Epithelial cell of esophagus (primary cell): ENCODE data around the gene NOTCH2NLA.
"Not testable (repeated sequence)": the region's sequence is repeated elsewhere in the genome, so short reads cannot be mapped to it uniquely, and the experiment has no call there.

Source experiments
- DNase-seq: peaks from one replicate; pipeline ENCODE4 v3.0.0; 2010; ENCODE audit warnings: low read depth
- H3K4me3 ChIP-seq: 2 replicates; pipeline ENCODE4 v1.5.1; 2011; ENCODE audit warnings: mild to moderate bottlenecking, low read length, control low read depth

NOTCH2NLA gene

DNA sequence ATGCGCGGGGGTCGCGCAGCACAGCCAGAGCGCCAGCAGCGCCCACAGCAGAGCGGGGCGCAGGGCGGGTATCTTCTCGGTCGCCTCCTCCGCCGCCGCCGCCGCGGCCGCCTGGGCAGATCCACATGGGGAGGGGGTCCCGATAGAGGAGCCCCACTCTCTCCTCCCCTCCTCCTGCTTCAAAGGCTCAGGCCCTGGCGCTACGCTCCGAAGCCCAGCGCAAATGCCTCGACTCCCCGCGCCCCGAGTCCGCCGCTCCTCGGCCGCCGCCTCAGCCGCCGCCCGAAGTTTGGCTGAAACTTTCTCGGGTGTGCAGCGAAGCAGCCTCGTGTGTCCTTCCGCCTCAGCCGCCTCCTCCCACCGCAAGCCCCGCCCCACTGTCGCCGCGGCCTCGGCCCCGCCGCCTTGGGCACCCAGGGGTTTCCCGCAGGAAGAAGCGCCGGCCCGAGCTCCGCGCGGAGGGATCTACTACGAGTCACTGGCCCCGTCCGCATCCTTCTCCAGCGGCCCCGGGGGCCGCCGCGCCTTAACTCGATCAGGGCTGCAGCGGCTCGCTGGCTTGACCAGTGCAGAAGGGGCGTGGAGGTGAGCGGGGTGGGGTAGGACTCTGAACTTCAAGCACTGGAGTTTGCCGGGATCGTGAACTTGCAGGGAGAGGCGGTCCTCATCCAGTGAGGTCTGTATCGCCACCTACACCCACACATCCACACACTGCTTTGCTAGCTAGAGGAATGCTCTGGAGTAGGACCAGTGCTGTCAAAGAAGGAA lies at the start of gene NOTCH2NLA:
TSS of gene NOTCH2NLA (minus strand) at position 312 of the 768 bp plus-strand sequence. CDS start 39,684 bp downstream, outside the sequence.
- DNase-seq, result peak; percentile 4

DNA sequence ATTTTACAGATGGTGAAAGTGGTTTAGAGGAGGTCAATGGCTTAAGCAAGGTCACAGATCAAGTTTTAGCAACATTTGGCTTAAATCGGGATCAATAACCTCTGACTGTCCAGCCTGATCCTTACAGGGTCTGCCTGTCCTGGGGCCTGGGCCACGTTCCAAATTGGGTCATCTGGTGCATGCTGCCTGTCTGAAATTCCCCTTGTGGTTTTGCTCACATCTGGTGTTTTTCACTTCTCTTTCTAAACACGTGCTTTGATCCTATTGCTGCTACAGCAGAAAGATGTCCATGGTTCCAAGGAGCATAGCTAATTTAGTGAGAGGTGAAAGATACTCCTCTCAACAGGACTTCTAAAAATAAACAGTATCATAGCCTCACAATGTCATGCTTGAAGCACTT lies 49.5 kb upstream of the NOTCH2NLA start:
- not testable (repeated sequence) for H3K4me3 ChIP-seq, DNase-seq

More for the DNA sequence above, at the start of gene NOTCH2NLA:
- peak within 1 kb of the TSS; percentile 42 for H3K4me3 ChIP-seq

DNA sequence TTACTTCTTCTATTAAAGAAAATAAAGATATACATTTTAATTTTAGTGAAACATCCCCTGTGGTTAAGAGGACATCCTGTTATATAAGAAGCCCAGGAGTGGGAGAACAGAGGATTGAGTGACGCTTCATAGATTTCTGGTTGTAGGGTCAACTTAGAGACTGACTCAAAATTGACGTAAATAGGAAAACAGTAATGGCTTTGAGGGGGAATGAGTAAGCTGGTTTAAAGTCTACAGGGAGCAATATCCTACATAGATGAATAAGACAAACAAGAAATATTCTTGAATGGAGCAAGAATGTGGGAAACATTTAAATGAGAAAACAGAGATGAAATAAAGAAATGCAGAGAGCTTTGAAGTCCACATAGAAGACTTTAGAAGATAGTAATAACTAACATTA lies 48.3 kb upstream of the NOTCH2NLA start:
- not testable (repeated sequence) for DNase-seq, H3K4me3 ChIP-seq

DNA sequence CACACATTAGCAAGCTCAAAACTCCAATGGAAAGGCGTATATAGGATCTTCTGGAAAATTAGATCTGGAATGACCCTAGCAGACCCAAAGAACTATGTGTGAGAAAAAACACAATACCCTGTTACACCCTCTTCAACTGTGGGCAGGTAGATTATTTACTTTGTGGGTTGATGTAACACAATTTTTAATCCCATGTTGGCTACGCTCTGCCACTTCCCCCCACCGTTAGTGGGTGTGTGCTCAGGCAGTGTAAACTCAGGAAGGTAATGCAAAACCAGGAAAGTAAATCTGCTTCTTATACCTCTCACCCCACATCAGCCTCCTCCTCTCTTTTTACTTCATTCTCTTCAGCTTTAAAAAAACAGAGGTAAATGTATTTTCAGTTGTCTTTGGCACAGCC lies 45.3 kb upstream of the NOTCH2NLA start:
- H3K4me3 ChIP-seq, DNase-seq: not testable (repeated sequence)

DNA sequence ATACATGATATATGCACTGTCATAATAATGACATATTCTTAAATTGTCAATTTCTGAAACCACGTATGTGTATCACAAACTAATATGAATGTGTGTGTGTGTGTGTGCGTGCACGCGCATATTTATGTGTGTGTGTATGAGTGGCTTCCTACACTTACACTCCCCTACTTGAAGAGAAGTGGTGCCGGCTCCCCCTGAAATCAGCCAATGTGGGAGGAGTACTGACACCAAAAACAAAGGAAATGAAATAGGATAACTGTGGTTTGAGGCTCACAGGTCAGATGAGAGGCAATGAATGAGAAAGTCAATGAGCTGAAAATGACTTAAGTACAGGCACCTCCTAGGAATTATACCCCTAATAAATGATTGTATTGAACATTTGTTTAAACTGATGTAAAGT lies 44.4 kb upstream of the NOTCH2NLA start:
- DNase-seq, H3K4me3 ChIP-seq: not testable (repeated sequence)

DNA sequence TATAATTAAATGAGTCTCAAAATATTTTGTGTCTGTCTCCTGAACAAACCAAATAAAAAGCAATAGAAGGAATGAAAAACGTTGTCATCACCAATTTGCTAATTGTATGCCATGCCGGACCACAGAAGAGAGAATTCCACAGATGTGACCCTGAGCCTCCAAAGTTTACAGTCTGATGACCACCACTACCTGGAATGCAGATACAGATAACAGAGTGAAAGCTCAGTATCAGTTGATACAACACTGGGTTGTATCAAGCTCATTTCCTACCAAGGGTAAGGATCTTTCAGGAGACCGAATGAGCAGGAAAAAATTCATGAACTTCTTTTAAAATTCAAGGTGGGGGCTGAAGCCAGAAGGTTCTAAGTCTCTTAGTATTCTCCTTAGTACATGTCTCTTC lies 43.9 kb upstream of the NOTCH2NLA start:
- not testable (repeated sequence) for DNase-seq, H3K4me3 ChIP-seq

DNA sequence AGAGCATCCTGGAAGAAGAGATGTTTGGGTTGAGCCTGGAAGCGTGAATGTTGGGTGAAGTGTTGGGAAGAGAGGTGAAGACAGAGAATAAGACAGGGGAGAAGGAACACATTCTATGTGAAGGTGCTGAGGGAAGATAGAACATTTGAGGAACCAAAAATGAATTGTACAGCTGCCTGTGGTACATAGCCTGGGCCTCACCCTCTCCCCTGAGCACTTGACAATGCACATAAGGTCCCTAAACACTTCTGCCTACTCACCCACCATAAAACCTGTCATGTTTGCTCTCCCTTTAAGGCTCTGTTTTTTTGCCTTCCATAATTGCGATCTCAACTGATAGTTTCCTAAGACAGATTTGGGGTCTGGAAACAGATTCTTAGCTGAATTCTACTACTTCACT lies 43.2 kb upstream of the NOTCH2NLA start:
- H3K4me3 ChIP-seq, DNase-seq: not testable (repeated sequence)

DNA sequence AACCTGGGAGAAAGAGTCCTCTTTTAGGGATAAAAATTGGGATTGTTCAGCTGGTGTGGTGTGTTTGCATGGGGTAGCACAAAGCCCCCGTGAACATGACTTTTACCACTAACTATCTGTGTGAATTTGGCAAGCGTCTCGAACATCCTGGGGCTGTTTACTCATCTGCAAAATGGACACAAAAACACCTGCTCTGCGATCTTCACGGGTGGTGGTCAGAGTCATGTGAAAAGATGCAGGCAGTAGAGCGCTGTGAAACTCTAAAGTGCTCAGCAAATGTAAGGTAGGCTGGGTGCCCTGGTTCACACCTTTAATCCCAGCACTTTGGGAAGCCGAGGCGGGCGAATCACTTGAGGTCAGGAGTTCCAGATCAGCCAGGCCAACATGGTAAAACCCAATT lies 41.3 kb upstream of the NOTCH2NLA start:
- not testable (repeated sequence) for DNase-seq, H3K4me3 ChIP-seq

DNA sequence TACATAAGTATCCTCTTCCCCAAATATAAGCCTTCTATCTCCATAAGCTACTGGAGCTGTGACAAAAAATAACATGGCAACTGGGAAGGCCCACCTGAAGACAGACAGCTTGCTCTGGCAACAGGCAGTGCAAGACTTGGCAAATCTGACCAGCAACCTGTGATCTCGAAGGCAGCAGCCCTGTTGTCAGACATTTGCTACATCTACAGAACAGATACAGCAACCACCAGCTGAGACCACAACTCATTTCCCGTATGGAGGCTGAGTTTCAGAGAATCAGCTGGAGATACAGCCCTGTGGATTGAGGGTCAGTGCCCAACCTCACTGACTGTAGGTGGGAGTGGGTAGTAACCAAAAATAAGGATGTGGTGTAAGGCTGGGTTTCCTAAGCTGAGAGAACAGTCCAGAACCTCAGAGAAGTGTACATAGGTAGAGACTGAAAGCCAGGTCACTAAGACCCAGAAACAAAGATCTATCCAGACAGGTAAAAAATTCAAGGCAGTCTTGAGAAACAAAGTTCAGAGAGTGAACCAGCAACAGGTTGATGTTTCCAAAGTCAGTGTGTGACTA lies 37.4 kb upstream of the NOTCH2NLA start:
- H3K4me3 ChIP-seq, DNase-seq: not testable (repeated sequence)

DNA sequence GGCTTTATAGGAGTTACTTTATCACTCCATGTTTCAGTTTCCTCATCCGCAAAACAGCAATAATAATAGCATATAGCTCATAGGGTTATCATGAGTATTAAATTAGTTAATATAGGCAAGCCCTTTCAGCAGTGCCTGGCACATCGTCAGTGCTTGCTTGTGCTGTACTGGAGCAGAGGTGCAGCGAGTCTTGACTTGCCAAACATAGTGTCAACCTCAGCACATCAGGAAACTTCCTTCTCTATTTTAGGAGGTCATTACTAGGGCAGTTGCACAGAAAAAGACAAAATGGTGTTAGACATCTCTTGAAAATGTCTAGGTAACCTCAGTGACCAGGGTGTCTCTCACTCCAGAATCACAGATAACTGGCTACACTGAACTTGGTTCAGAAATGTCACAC lies 35.9 kb upstream of the NOTCH2NLA start:
- not testable (repeated sequence) for H3K4me3 ChIP-seq, DNase-seq

DNA sequence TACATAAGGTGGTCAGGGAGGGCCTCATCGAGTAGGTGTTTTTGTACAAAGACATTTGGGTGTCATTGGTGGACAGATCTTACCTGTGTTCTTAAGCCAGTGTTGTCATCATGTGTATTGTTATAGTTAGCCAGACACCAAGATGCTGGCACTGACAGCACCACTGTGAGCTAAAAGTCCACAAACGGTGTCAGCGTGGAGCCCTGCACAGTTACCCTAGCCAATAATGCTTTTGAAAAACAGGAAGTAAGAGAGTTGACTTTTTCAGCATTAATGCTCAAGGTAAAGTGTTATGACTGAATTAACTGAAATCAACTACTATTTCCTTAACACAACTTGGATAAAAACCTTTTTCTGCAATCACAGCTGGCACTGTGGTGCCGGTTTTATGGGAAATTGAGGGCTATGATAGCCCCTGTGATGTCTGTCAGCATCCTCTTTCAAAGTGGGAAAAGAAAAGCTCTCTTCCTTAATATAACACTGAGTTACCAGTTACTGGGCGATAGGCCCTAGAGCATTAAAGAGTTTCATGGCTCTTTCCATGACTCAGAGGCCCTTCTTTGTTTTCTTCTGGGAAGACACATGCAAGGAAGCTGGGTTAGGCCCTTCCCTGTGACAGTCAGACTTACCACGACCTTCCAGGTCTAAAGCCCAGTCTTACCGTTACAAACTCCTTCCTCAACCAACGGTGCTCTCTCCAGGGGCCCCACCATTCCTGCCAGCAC lies 31.3 kb upstream of the NOTCH2NLA start:
- DNase-seq, result not testable (repeated sequence)

DNA sequence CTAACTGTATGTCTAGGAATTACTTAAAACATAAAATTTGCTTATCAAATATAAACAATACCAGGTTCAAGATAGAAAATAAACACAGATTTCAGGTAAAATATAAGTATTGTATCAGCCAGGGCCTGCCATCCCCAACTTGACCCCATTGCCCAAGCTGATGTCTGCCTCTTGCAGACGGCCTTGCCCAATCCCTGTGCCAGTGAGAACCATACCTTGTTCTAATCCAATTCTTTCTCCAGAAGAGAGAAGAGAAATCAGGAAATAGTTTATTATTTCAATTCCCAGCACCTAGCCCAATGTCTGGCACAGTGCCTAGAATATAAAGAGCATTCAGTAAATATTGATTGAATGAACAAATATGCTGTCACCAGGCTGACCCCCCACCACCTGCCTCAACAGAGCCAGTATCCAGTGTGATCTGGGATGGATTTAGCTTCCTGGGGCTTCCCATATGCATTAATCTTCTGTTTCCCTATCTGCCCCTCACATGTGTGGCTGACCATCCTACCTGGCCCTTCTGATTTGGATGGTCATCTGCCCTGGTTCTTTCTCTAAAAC lies 29.3 kb upstream of the NOTCH2NLA start:
- not testable (repeated sequence) for H3K4me3 ChIP-seq, DNase-seq

More for the DNA sequence above, 31.3 kb upstream of the NOTCH2NLA start:
- not testable (repeated sequence) for H3K4me3 ChIP-seq

DNA sequence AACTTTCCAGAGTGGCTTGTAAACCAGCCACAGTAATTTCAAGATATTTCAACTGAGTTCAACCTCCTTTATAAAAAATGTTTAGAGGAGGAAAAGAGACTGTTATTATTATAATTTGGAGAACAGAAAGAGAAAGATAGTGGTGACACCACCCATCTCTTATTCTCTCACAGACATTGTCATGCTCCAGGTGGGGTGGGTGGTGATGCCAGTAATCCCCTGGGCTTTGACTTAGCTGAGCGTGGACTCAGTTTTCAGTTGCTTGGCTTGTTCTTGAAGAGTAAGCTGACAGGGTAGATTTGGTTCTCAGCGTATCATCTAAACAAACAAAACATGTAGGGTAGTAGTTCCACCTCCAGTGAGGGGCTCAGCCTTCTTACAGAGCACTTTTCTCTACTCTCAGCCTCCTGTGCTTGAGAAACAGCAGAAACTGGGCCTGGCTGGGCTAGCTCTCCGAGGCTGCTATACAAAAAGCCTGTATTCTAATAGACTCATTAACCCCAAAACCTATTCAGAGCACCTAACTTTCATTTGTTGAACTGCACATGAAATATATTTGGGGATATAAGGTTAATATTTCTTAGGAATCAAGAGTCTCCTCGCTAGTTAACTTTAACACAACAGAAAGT lies 25.9 kb upstream of the NOTCH2NLA start:
- not testable (repeated sequence) for H3K4me3 ChIP-seq, DNase-seq

DNA sequence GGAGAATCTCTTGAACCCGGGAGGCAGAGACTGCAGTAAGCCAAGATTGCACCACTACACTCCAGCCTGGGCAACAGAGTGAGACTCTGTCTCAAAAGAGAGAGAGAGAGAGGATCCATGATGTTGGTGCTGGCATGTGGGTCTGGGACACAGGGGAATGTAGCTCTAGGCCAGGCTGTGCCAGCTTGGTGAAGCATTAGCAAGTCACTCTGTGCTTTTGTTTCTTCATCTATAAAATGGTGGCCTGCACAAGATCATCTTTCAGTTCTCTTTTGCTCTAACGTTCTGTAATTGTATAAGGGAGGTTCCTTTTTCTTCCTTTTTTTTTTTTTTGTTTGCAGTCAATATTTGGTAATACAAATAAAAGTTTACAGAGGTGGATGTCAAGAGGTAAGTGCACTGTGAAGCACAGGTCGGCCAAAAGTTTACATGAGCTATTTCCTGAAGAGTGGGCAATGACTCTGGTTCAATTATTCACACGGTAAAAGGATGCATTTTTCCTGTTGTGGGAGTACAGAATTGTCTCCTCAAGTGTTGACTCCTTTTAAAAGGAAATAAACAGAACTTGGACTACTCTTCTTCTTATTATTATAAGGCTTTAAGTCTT lies 24.5 kb upstream of the NOTCH2NLA start:
- H3K4me3 ChIP-seq, DNase-seq: not testable (repeated sequence)

DNA sequence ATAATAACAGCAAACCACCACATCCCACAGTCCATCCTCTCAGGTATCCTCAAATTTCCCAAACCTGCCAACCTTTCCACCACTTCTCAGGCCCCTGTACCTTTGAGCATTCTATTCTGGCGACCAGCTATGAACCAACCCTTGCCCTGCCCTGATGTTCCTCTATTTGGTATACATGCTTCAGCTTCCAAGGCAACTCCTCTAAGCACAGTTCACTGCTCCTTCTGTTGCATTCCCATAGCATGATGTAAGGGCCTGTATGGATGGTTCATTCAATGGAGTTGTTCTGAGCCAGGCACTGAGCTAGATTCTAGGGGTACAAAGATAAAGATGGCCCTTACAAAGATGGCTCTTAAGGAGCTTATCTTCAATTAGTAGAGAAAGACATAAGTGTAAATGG lies 22.7 kb upstream of the NOTCH2NLA start:
- not testable (repeated sequence) for H3K4me3 ChIP-seq, DNase-seq

DNA sequence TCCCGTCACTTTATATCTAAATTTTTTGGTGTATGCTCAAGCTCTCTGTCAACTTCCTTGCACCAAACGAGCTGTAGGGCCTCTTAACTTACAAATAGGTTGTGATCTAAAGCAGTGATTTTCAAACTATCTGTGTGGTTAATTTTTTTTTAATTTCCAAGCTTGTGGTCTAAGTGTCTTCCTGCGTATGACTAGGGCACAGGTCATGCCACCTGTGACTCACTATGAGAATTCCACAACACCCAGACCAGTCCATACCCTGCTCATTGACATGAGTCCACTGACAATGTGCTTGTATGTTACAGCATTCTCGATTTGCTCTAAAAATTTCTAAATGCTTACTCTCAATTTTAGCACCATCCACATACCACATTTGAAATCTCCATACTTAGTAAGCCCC lies 19.8 kb upstream of the NOTCH2NLA start:
- not testable (repeated sequence) for DNase-seq, H3K4me3 ChIP-seq

DNA sequence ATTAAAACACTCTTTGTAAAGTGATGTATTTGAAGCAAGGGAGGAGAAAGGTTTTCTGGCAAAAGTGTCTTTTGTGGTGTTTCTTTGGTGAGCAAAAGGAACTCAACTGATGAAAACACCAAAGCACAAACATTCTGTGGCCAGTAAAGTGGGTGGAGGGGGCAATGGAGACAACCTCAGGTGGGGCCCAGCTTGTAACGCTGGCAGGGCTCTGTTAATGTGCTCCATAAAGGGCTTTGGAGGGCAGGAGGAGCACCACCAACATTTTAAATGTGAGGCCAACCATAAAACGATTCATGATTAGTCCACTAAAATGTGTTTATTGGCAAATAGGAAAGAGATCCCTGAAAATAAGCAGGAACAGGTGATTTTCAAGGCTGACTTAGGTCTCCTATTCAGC lies 7.8 kb upstream of the NOTCH2NLA start:
- H3K4me3 ChIP-seq, DNase-seq: not testable (repeated sequence)

DNA sequence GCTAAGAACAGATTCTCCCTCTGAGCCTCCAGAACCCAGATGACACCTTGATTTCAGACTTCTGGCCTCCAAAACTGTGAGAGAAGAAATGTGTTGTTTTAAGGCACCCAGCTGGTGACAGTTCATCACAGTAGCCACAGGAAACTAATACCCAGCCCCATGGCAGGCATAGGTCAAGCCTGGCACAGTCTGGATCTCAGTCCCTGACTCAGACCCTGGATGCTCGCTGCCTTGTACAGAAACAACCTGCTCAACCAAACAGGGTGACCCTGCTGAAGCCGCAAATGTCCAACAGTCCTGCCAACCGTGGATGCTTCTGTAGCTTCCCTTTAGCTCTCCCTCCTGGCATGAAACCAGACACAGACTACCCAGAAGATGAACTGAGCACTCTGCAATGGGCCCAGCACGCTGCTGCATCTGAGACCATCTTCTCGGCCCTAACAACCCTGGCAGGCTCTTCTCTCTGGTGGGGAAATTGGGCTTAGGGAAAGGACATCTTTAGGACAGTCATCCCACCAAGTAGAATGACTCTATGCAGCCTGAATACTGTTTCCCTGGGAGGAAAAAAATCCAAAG lies 7.3 kb upstream of the NOTCH2NLA start:
- DNase-seq, H3K4me3 ChIP-seq: not testable (repeated sequence)
